GM10266 (cell line): Measurements from ENCODE around the gene ADIPOQ.
"Not testable (repeated sequence)": the region's sequence is repeated elsewhere in the genome, so short reads cannot be mapped to it uniquely, and the experiment has no call there.

ENCODE experiments used
- DNase-seq: peaks from one replicate; pipeline ENCODE4 v3.0.0; 2012; ENCODE audit errors: extremely low spot score
- TF ChIP-seq, protein P1 (sequence below): IDR thresholded peaks from 2 replicates; pipeline ENCODE4 v1.5.1; 2012; ENCODE audit warnings: mild to moderate bottlenecking, low read depth; ENCODE audit not compliant: control insufficient read depth, insufficient read depth; ENCODE audit errors: missing control alignments

Gene ADIPOQ

GRCh38 chr3:186845756-186846155, 3.2 kb downstream of the ADIPOQ start:
- TF ChIP-seq, protein P1, sequence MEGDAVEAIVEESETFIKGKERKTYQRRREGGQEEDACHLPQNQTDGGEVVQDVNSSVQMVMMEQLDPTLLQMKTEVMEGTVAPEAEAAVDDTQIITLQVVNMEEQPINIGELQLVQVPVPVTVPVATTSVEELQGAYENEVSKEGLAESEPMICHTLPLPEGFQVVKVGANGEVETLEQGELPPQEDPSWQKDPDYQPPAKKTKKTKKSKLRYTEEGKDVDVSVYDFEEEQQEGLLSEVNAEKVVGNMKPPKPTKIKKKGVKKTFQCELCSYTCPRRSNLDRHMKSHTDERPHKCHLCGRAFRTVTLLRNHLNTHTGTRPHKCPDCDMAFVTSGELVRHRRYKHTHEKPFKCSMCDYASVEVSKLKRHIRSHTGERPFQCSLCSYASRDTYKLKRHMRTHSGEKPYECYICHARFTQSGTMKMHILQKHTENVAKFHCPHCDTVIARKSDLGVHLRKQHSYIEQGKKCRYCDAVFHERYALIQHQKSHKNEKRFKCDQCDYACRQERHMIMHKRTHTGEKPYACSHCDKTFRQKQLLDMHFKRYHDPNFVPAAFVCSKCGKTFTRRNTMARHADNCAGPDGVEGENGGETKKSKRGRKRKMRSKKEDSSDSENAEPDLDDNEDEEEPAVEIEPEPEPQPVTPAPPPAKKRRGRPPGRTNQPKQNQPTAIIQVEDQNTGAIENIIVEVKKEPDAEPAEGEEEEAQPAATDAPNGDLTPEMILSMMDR, result no peak
- DNase-seq, result no peak

GRCh38 chr3:186847437-186847836, 4.9 kb downstream of the ADIPOQ start:
- TF ChIP-seq, protein P1, result no peak
- no peak for DNase-seq

- peak; percentile 76 for DNase-seq
- TF ChIP-seq, protein P1, result peak; percentile 63
Observed at GRCh38 chr3:186849374-186849975, 7.0 kb downstream of the ADIPOQ start.

GRCh38 chr3:186851835-186852234, 9.3 kb downstream of the ADIPOQ start:
- not testable (repeated sequence) for DNase-seq

DNA sequence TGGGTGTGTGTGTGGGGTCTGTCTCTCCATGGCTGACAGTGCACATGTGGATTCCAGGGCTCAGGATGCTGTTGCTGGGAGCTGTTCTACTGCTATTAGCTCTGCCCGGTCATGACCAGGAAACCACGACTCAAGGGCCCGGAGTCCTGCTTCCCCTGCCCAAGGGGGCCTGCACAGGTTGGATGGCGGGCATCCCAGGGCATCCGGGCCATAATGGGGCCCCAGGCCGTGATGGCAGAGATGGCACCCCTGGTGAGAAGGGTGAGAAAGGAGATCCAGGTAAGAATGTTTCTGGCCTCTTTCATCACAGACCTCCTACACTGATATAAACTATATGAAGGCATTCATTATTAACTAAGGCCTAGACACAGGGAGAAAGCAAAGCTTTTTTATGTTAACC, 10.5 kb downstream of the ADIPOQ start:
- no peak for DNase-seq
- TF ChIP-seq, protein P1, result no peak

DNA sequence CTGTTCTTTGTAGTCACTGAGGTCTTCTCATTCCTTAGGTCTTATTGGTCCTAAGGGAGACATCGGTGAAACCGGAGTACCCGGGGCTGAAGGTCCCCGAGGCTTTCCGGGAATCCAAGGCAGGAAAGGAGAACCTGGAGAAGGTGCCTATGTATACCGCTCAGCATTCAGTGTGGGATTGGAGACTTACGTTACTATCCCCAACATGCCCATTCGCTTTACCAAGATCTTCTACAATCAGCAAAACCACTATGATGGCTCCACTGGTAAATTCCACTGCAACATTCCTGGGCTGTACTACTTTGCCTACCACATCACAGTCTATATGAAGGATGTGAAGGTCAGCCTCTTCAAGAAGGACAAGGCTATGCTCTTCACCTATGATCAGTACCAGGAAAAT, 11.6 kb downstream of the ADIPOQ start:
- DNase-seq, result no peak
- TF ChIP-seq, protein P1, result no peak

- TF ChIP-seq, protein P1, result no peak
- DNase-seq, result no peak
Observed at GRCh38 chr3:186854954-186855353, 12.4 kb downstream of the ADIPOQ start.

- DNase-seq, result no peak
- TF ChIP-seq, protein P1, result no peak
Observed at GRCh38 chr3:186857743-186858142, 15.2 kb downstream of the ADIPOQ start.

- DNase-seq, result not testable (repeated sequence)
Observed at GRCh38 chr3:186865215-186865853, 22.8 kb downstream of the ADIPOQ start.

DNA sequence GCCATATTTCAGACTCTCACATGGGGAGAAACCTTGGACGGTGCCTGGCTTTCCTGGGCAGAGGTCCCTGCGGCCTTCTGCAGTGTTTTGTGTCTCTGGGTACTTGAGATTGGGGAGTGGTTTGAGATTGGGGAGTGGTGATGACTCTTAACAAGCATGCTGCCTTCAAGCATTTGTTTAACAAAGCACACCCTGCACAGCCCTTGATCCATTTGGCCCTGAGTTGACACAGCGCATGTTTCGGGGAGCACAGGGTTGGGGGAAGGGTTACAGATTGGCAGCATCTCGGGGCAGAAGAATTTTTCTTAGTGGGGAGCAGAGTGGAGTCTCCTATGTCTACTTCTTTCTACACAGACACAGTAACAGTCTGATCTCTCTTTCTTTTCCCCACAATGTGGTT, 23.6 kb downstream of the ADIPOQ start:
- DNase-seq, result not testable (repeated sequence)
